GM21515 (cell line): ENCODE data around the gene COPZ1.

ENCODE experiments used
- ATAC-seq: cut with Tn5 transposase; IDR thresholded peaks from one replicate; pipeline ENCODE4 v1.9.1; 2021; ENCODE audit not compliant: unreplicated experiment

Gene COPZ1

DNA sequence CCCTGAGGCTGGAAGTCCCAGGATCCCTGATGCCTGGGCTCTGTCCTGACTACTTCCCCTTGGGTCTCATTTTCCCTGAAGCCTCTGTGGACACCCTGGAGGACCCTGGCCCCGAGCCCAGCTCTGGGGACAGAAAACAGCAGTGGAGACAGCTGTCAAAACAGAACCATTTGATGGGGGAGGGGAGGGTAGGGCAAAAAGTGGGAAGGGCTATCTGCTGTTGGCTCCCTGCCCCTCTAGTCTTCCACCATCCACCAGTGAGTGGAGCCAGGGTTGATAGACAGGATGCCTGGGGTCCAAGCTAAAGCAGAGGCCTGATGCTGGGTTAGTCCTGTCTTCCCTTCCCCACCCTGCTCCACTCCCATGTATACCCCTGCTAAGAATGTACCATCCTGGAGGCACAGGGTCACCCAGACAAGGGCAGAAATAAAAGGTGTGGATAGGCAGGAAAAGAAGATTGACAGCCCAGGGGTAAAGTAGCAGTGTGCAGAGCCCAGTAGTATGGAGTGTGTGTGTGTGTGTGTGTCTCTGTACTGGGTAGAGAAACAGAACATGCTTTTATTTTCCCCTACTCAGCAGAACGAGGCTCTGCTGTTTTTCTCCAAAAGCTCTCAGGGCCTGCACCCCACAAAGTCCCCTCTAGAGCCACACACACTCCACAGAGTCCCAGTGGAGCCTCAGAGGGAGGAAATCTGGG is 49.8 kb downstream of the COPZ1 start:
- ATAC-seq = no peak

GRCh38 chr12:54375259-54375579 is 50.3 kb downstream of the COPZ1 start:
- no peak for ATAC-seq

- no peak for ATAC-seq
Observed at GRCh38 chr12:54376596-54376995, 51.7 kb downstream of the COPZ1 start.

DNA sequence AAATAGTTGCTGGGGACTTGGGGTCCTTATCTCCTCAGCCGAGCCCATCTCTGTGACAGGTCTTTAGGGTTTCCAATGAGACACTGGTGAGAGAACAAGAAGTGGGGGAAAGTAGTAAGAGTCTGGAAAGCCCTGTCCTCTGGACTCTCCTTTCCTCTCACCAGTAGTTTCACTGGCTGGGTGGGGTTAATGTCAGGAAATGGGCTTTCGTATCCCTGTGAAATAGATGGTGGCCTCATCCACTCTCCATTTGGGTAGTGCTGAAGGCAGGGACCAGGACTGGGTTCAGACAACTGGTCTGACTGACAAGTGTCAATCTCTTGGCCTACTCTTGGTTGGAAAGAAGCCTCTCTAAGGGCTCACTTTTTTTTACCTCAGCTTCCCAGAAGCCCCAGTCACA is 52.1 kb downstream of the COPZ1 start:
- ATAC-seq = no peak

- ATAC-seq = no peak
Observed at GRCh38 chr12:54377797-54378515, 53.0 kb downstream of the COPZ1 start.

DNA sequence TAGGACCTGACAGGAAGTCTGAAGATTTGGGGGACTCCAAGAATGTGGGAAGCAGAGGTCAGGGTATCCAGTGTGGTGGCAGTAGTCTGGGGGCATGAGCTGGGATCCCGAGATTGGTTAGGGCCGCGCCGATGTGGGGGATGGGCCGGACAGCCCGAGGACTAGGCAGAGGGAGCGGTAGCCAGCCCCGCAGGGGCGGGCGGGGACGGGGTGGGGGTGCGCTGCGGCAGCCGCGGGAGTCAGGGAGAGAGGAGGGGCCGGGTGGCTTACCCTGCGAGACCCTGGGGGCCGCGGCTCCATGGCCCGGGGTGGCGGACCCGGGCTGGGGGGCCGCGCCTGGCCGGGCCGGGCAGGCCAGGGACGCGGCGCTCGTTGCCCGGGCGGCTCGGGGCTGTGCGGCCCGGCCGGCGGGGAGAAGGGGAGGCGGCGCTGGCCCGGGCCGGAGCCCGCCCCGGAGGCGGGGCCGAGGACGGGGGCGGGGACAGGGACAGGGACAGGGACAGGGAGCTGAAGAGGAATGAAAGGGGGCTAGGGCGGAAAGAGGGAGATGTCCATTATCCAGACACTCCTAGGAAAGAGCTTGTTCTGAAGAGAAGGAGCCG is 54.0 kb downstream of the COPZ1 start:
- no peak for ATAC-seq

DNA sequence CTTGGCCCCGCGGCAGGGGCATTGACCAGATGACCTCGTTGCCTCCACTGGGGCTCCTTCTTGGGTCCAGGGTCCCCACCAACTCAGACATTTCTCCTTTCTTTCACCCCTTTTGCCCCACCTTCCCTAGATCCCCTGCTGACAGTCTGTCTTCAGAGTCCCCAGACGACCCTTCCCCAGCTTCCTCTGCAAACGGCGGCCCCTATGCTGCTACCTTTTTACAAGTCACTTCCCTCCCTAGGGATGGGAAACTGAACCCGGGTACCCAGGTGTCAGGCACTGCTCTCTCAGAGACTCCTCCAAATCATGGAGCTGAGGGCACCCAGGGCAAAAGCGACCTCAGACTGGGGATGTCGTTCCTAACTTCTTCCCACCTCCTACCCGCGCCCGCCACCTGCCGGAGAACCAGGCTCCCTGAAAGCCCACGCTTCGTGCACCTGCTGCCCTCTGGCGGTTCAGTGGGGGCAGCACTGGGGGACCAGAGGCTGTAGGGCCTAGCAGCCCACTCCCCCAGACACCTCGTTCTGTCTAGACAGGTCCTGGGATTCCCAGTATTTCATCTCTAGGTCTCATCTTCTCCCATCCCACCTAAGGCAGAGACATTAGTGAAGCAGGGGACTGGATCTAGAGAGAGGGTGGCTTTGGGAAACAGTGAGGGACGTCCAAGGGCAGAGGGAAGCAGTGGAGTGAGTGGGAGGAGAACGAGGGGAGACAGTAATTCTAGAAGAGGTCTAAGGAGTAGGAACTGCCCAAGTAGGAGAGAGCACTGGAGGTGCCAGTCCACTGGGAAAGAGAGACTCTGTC is 54.7 kb downstream of the COPZ1 start:
- peak; percentile 79 for ATAC-seq

GRCh38 chr12:54381136-54381535 is 56.2 kb downstream of the COPZ1 start:
- no peak for ATAC-seq

DNA sequence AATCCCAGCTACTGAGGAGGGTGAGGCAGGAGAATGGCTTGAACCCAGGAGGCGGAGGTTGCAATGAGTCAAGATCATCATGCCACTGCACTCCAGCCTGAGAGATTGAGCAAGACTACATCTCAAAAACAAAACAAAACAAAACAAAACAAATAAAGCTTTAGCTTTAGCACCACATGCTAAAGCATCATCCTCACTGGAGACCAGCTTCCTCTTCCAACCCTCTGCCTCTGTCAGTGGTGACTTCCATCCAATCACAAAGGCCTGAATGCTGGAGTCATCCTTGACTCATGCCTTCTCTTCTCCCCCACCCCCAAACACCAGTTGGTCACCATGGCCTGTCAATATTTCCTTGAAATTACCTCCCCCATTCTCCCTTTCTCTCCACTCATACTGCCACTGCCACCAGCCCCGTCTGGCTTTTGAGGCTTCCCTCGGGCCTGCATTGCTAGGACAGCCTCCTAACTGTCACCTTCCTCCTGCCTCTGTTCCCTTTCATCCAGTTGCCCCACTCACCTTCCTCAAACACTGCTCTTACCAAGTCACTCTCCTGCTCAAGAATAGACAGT is 58.2 kb downstream of the COPZ1 start:
- ATAC-seq = no peak

GRCh38 chr12:54384591-54385041 is 59.7 kb downstream of the COPZ1 start, which contains the start of gene ZNF385A:
Gene ZNF385A, minus strand, starts transcription at chr12:54384733. Its CDS starts 219 bp downstream, at chr12:54384514.
- ATAC-seq = no peak

- no peak for ATAC-seq
Observed at GRCh38 chr12:54385251-54385914, 60.5 kb downstream of the COPZ1 start.

DNA sequence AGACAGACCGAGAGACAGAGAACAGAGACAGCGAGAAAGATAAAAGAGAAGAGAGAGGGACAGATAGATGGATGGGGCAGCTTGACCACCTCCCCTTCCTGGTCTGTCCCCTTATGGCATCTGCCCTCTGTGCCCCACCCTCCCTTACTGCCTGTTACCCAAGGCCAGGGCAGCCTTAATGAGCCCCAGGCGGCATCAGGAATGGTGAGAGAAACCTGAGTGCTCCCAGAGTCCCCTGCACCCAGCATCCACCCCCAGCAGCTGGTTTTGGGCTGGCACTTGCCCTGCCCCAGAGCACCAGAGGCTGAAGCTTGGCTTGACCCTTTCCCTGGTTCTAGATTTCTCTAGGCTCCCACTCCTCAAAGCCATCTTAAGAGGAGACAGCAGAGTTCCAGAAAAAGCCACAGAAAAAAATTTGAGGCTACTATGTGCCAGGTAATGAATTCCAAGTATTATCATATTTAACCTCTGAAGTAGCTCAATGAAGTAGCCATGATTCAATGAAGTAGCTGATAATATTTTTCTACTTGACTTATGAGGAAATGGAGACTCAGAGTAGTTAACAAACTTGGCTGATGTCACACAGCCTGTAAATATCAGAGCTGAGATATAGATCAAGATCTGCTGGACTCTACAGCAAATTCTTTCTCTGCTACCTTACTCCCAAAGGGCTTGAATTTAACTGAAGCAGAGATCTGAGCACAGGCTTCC is 61.6 kb downstream of the COPZ1 start:
- no peak for ATAC-seq

- no peak for ATAC-seq
Observed at GRCh38 chr12:54387114-54387467, 62.2 kb downstream of the COPZ1 start.

DNA sequence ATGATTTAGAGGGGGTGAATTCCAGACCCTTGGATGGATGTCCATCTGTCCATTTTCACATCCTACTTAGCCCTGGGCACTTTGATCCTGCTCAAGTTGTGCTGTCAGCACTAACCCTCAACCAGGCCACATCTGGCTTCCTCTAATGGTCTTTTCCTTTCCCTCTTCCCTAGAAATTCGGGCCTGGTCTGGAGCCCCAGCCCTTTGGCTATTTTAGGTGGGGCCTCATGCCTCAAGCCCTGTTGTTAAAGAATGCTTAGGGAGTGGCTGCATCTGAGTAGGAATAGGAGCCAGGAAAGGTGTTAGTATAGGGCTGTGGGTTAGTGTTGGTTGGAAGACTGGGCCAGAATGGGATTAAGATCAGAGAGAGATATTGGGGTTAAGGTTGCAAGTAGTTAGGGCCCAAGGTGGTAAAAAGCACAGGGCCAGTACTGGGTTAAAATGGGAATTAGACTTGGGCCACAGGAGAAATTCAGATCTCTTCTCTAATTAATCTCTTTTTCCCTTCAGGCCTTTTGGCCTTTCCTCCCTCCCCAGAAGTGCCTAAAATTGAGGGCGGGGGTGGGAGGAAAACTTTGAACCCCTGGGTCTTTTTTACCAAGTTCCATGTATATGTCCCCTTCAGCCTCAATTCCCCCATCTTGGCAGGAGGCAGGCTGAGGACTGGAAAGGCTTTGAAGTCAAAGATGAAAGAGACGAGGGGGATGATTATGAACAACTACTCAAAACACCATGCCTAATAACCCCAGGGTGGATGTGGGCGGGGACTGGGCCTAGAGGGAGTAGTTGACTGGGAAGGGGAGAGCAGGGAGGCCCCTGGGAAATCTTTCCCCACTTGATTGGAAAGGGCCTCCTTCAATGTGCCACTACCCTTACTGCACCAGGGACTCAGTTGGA is 63.6 kb downstream of the COPZ1 start:
- no peak for ATAC-seq

DNA sequence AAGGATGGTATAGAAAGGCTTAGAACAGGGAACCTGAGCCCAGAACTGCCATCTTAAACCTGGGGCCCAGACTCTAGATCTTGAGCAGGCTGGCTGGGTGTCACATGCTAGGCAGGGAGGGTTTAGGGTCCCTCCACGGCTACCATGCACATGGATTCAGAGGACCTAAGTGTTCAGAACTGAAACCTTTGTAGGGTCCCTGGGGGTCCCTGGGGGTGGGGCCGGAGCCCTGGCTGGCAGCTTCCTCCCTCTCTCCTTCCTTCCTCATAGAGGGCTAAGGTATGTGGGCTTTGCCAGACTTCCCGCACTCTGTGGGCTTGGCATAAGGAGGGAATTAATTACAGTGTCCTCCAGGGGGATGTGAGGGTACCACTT is 64.2 kb downstream of the COPZ1 start:
- ATAC-seq = no peak

- no peak for ATAC-seq
Observed at GRCh38 chr12:54389607-54390175, 64.8 kb downstream of the COPZ1 start.

- no peak for ATAC-seq
Observed at GRCh38 chr12:54390176-54390667, 65.3 kb downstream of the COPZ1 start.
